Loucy (cell line): ENCODE data around the gene GNLY.

Experiments
- H2AFZ ChIP-seq: fragments of 200-600 bp; sonication (generic); 2 replicates; pipeline ENCODE4 v1.6.0; 2016; ENCODE audit warnings: antibody characterized with exemption, mild to moderate bottlenecking, low read length, moderate library complexity
- H3F3A ChIP-seq: fragments of 200-600 bp; 2 replicates; pipeline ENCODE4 v1.6.0; 2016; ENCODE audit warnings: antibody characterized with exemption, low read depth, mild to moderate bottlenecking
- H3K27me3 ChIP-seq: fragments of 200-600 bp; sonication (generic); 2 replicates; pipeline ENCODE4 v1.6.1; 2014; ENCODE audit warnings: low read length, mild to moderate bottlenecking; ENCODE audit not compliant: insufficient read depth, poor library complexity, severe bottlenecking
- H3K36me3 ChIP-seq: fragments of 200-600 bp; sonication (generic); 2 replicates; pipeline ENCODE4 v1.6.1; 2016; ENCODE audit warnings: low read length; ENCODE audit not compliant: insufficient read depth
- H3K4me1 ChIP-seq: fragments of 200-600 bp; sonication (generic); 2 replicates; pipeline ENCODE4 v1.5.1; 2014; ENCODE audit warnings: low read length, mild to moderate bottlenecking; ENCODE audit not compliant: insufficient read depth, poor library complexity, severe bottlenecking
- H3K4me2 ChIP-seq: fragments of 200-600 bp; sonication (generic); 2 replicates; pipeline ENCODE4 v1.6.0; 2014; ENCODE audit warnings: antibody characterized with exemption, low read length, low read depth, mild to moderate bottlenecking; ENCODE audit not compliant: poor library complexity, severe bottlenecking
- H3K4me3 ChIP-seq: fragments of 200-600 bp; sonication (generic); 2 replicates; pipeline ENCODE4 v1.5.1; 2014; ENCODE audit warnings: low read length, mild to moderate bottlenecking, mixed read lengths; ENCODE audit not compliant: poor library complexity, severe bottlenecking
- H3K79me2 ChIP-seq: fragments of 200-600 bp; sonication (generic); 2 replicates; pipeline ENCODE4 v1.6.1; 2014; ENCODE audit warnings: low read length; ENCODE audit not compliant: insufficient read depth
- H3K9ac ChIP-seq: fragments of 200-600 bp; sonication (generic); 2 replicates; pipeline ENCODE4 v1.6.0; 2014; ENCODE audit warnings: mild to moderate bottlenecking, low read depth, low read length, moderate library complexity; ENCODE audit not compliant: poor library complexity, severe bottlenecking
- H3K9me2 ChIP-seq: fragments of 200-600 bp; sonication (generic); replicated peaks from 2 replicates; pipeline ENCODE4 v1.6.1; 2016; ENCODE audit warnings: low read depth, low read length, mixed read lengths
- H3K9me3 ChIP-seq: fragments of 200-600 bp; sonication (generic); 2 replicates; pipeline ENCODE4 v1.6.1; 2014; ENCODE audit warnings: mild to moderate bottlenecking, antibody characterized with exemption, low read length, low read depth; ENCODE audit not compliant: insufficient read depth
- H4K20me1 ChIP-seq: fragments of 200-600 bp; sonication (generic); 2 replicates; pipeline ENCODE4 v1.6.0; 2014; ENCODE audit warnings: antibody characterized with exemption, low read length, mild to moderate bottlenecking; ENCODE audit not compliant: insufficient read depth, poor library complexity, severe bottlenecking
- CTCF ChIP-seq: fragments of 200-600 bp; sonication (generic); conservative IDR thresholded peaks from 2 replicates; pipeline ENCODE4 v1.5.1; 2014; ENCODE audit warnings: mild to moderate bottlenecking, antibody characterized with exemption, low read length
- EZH2phosphoT487 ChIP-seq: fragments of 200-600 bp; IDR thresholded peaks from 2 replicates; pipeline ENCODE4 v1.6.1; 2018; ENCODE audit warnings: antibody characterized with exemption, mild to moderate bottlenecking, moderate library complexity, borderline replicate concordance

The GNLY gene

GRCh38 chr2:85681372-85681763 lies 12.8 kb upstream of the GNLY start:
- TF ChIP-seq EZH2phosphoT487: no peak
- TF ChIP-seq CTCF: no peak
- Histone ChIP-seq H4K20me1 (no peaks in the 10 kb centered on the region), H3K4me1 (no peaks in the 10 kb centered on the region), H3K9me3 (no peaks in the 10 kb centered on the region), H3K4me3 (no peak overlapping the region), H3K27me3 (no peaks in the 10 kb centered on the region), H3K4me2 (no peak overlapping the region), H2AFZ (no peak overlapping the region), H3K79me2 (no peaks in the 10 kb centered on the region), H3K9ac (no peak overlapping the region), H3K36me3 (no peaks in the 10 kb centered on the region), H3F3A (no peaks in the 10 kb centered on the region), H3K9me2 (no peaks in the 10 kb centered on the region)

GRCh38 chr2:85681776-85682175 lies 12.4 kb upstream of the GNLY start:
- Histone ChIP-seq H2AFZ (no peak overlapping the region), H3K9me2 (no peaks in the 10 kb centered on the region), H3F3A (no peaks in the 10 kb centered on the region), H3K9me3 (no peaks in the 10 kb centered on the region), H3K79me2 (no peaks in the 10 kb centered on the region), H3K27me3 (no peaks in the 10 kb centered on the region), H3K4me1 (no peaks in the 10 kb centered on the region), H3K4me2 (no peak overlapping the region), H3K36me3 (no peaks in the 10 kb centered on the region), H3K9ac (no peak overlapping the region), H4K20me1 (no peaks in the 10 kb centered on the region), H3K4me3 (no peak overlapping the region)
- no peak for TF ChIP-seq EZH2phosphoT487
- no peak for TF ChIP-seq CTCF

- Histone ChIP-seq H3K4me2 (no peak overlapping the region), H3K9me2 (no peaks in the 10 kb centered on the region), H3K79me2 (no peaks in the 10 kb centered on the region), H3K4me3 (no peak overlapping the region), H3K27me3 (no peaks in the 10 kb centered on the region), H2AFZ (no peak overlapping the region), H3K9me3 (no peaks in the 10 kb centered on the region), H3K36me3 (no peaks in the 10 kb centered on the region), H3K4me1 (no peaks in the 10 kb centered on the region), H3F3A (no peaks in the 10 kb centered on the region), H3K9ac (no peak overlapping the region), H4K20me1 (no peaks in the 10 kb centered on the region)
- TF ChIP-seq CTCF (no peak), EZH2phosphoT487 (no peak)
These were observed 11.8 kb upstream of the GNLY start for GRCh38 chr2:85682378-85682777.
